ENCODE results near the gene PLA2G5.
"Not testable (repeated sequence)": the region's sequence is repeated elsewhere in the genome, so short reads cannot be mapped to it uniquely, and the experiment has no call there.

Gene PLA2G5

DNA sequence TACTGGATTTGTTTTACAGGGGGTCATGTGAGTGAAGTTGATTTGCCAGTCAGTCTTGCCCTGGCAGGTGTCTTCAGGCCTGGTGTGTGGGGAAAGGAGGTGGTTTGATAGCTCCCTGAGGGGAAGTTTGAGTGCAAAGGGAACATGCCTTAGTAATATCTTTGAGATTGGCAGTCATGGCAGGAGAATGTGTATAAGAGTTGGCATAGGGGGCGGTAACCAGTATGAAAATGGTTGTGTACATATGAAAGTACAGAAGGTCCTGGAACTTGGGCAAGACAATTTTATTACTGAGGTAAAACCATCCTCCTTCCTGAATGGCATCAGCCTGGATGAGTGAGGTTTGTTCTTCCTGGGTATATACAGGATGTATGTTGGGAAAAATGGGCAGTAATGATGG lies 37.6 kb upstream of the PLA2G5 start:
- no peak for DNase-seq (ENCODE audit: insufficient read length, low spot score)
- TF ChIP-seq, protein P1, sequence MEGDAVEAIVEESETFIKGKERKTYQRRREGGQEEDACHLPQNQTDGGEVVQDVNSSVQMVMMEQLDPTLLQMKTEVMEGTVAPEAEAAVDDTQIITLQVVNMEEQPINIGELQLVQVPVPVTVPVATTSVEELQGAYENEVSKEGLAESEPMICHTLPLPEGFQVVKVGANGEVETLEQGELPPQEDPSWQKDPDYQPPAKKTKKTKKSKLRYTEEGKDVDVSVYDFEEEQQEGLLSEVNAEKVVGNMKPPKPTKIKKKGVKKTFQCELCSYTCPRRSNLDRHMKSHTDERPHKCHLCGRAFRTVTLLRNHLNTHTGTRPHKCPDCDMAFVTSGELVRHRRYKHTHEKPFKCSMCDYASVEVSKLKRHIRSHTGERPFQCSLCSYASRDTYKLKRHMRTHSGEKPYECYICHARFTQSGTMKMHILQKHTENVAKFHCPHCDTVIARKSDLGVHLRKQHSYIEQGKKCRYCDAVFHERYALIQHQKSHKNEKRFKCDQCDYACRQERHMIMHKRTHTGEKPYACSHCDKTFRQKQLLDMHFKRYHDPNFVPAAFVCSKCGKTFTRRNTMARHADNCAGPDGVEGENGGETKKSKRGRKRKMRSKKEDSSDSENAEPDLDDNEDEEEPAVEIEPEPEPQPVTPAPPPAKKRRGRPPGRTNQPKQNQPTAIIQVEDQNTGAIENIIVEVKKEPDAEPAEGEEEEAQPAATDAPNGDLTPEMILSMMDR (IDR thresholded peaks at IDR 0.05; ENCODE audit: insufficient read depth, missing control alignments) = no peak
- FAIRE-seq = no peak

DNA sequence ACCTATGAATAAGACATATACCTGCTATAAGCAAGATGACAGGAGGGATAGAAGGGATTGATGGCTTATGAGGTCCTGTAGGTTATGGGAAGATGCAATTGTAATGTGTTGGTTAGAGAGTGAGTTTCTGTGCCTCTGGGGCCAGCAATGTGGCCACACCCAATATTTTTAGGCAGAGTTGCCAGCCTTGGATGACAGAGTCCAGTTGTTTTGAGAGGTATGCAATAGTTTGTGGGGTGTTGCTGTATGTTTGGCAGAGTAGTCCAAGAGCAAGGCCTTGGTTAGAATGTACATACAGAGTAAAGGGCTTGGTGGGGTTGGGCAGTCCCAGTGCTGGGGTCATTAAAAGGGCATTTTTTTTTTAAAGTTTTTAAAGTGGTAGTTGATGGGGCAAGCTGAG lies 36.6 kb upstream of the PLA2G5 start:
- FAIRE-seq (no peak), DNase-seq (ENCODE audit: insufficient read length, low spot score) (no peak)
- TF ChIP-seq, protein P1 (IDR thresholded peaks at IDR 0.05; ENCODE audit: insufficient read depth, missing control alignments) = no peak

DNA sequence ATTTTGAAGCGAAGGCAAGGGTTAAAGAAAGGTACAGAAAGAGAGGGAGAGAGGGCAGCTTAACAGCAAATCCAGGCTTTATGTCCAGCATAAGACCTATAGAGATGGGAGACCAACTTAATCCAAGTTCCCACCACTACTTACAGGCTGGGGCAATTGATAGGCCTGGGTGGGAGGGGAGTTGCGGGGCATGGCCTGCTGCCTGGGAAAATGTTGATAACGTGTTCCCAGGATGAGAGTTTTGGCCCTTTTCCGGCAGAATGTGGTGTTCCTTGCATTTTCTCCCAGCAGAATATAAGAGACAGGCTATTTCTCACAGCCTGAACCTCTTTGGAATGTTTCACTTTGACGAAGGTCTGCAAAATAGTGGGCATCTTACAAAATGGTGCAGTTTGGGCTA lies 34.9 kb upstream of the PLA2G5 start:
- DNase-seq (ENCODE audit: insufficient read length, low spot score) (no peak), FAIRE-seq (no peak)
- TF ChIP-seq, protein P1 (IDR thresholded peaks at IDR 0.05; ENCODE audit: insufficient read depth, missing control alignments) = no peak

DNA sequence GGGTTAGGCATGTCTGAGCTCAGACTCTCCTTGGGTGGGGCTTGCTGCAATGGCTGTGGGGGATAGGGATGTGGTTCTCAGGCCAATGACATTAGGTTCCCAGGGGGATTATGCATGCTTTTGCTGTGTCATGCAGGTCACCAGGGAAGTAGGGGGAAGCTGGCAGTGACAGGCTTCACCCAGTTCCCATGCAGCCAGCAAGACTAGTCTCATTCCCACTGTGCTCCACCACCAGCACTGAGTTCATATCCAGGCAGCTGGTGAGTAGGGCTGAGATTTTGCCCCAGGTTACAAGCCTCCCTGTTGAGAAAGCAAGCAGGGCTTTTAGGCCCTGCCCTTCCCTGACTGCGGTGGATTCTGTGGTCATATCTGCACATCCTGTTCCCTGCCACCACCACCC lies 32.1 kb upstream of the PLA2G5 start:
- FAIRE-seq (no peak), DNase-seq (ENCODE audit: insufficient read length, low spot score) (no peak)
- TF ChIP-seq, protein P1 (IDR thresholded peaks at IDR 0.05; ENCODE audit: insufficient read depth, missing control alignments) = no peak

DNA sequence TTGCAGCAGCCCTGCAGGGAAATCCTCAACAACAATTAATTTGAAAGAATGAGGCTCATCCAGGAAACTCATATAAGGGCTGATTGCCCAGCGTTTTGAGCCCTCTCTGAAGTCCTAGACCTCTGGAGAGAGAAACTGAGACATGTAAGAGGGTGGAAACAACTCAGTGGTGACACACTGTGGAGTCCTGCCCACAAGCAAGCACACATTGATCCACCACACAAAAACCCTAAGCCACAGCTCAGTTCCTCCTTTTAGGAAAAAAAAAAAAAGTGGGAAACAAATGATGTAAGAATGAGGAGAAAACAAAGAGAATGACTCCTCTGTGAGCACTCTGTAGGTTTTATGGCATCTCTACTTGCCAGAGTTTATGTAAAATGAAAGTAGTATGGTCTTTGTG lies 22.9 kb upstream of the PLA2G5 start:
- TF ChIP-seq, protein P1 (IDR thresholded peaks at IDR 0.05; ENCODE audit: insufficient read depth, missing control alignments) = no peak
- DNase-seq (ENCODE audit: insufficient read length, low spot score) (no peak), FAIRE-seq (no peak)

DNA sequence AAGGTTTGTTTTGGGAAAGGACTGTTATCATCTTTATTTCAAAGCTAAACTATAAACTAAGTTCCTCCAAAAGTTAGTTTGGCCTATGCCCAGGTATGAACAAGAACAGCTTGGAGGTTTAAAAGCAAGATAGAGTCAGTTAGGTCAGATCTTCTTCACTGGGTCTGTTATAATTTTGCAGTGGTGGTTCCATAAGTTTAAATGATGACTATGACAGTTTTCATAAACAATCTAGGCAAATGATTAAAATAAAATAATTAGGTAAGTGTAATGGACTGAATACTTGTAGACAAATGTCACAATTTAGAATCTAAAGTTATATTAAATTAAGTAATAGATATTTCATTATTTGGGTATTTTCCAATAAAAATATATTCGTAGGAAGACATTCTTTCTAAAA lies 21.4 kb upstream of the PLA2G5 start:
- DNase-seq (ENCODE audit: insufficient read length, low spot score) (no peak), FAIRE-seq (no peak)
- TF ChIP-seq, protein P1 (IDR thresholded peaks at IDR 0.05; ENCODE audit: insufficient read depth, missing control alignments) = no peak

DNA sequence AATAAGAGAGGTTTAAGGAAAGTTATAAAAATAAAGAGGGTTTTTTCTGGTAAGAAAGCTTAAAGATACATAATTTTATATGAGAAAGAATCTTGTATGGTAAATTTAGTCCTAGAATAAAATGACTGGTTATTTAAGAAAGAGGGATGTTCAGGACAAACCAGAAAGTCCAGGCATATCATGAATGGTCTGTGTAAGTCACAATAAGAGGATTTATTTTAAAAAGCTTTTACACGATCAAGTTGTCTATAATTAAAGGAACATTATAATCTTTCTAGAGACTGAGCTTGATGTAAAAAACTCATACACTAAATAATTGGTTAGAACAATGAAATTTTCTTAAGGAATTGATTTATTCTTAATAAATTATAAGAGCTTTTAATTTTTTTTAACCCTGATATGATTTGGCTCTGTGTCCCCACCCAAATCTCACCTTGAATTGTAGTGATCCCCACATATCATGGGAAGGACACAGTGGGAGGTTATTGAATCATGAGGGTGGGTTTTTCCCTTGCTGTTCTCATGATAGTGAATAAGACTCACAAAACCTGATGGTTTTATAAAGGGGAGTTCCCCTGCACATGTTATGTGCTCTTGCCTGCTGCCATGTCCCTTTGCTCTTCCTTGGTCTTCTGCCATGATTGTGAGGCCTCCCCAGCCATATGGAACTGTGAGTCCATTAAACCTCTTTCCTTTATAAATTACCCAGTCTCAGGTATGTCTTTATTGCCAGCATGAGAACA lies 20.8 kb upstream of the PLA2G5 start:
- FAIRE-seq; DNase-seq (ENCODE audit: insufficient read length, low spot score): not testable (repeated sequence)
